A549 treated with ZK216348 at 1 μM for 4 hours (cell line): ENCODE measurements around the gene CCDC201. TPM values are rescaled to one million over a fixed set of nuclear protein-coding genes. Genes with fewer than 3 reads are reported as not detected.

Experiments used
- total RNA-seq: library from RNA; stranded (reverse); fragments of 200-300 nt; extraction: Qiagen RNA extraction; gene quantifications from 5 replicates; pipeline ENCODE4 v1.2.3, GENCODE V29; 2022; ENCODE audit warnings: low read depth

The CCDC201 gene, protein sequence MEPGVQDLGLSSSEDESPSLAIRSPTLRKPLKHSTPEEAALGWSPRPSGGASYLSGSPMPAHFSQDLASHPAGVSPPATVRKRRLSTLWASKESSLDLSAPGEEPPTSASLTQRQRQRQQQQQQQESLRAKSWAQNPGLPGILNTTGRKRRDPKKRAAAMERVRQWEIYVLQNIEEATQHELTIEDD
- not detected in 5 replicates for total RNA-seq

DNA sequence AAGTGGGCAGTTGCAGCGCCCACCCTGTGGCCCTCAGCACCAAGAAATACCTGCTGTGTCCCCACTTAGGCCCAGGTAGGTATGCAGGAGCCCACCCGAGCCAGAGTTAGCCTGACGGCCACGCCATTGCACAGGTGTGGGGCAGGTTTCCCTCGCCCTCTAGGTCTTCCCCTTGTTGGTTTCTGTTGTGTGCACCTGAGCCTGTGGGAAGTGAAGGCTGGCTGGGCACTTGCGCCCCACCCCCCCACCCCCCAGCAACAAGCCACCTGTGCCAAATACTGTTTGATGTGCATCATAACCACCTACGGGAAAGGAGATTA, at the start of gene CCDC201:
Gene CCDC201 (minus strand): TSS at position 48 of the 320 bp plus-strand sequence. CDS start 75 bp downstream, outside the sequence.

DNA sequence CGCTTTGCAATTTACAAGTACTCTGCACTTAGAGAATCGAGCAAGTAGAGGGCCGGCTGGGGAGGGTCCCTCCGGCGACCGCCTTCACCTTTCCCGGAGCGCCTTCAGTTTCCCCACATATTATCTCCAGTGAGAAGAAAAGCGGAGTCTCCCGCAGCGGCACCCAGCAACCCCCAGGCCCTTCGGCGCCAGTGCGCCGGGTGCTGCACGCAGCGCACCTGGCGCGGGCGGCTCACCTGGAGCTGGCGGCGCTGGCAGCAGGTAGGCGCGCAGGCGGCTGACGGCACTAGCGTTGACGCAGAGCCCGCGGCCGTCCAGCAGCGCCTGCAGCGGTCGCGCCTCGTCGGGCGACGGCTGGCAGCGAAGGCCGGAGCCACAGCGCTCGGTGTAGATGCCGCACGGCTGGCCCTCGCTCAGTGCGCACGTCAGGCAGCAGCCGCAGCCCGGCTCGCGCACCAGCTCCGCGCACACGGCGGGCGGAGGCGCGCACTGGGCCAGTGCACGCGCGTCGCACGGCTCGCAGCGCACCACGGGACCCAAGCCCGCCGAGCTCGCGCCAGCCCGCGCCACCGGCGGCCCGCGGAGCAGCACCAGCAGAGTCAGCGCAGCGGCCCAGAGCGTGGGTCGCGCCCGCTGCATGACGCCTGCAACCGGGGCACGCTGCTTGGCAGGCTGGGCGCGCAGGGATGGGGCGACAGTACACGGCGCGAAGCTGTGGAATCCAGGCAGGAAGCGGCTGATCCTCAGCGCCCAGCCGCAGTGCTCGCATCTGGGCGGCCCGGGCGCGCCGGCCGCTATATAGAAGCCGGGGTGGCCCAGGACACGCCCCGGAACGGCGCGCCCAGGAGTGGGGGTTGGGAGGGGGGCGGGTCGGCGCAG, 47.9 kb upstream of the CCDC201 start, which contains the start of gene IGFBP3:
Gene IGFBP3 (minus strand): TSS at position 771 of the 879 bp plus-strand sequence. CDS start 132 bp downstream, at position 639.

DNA sequence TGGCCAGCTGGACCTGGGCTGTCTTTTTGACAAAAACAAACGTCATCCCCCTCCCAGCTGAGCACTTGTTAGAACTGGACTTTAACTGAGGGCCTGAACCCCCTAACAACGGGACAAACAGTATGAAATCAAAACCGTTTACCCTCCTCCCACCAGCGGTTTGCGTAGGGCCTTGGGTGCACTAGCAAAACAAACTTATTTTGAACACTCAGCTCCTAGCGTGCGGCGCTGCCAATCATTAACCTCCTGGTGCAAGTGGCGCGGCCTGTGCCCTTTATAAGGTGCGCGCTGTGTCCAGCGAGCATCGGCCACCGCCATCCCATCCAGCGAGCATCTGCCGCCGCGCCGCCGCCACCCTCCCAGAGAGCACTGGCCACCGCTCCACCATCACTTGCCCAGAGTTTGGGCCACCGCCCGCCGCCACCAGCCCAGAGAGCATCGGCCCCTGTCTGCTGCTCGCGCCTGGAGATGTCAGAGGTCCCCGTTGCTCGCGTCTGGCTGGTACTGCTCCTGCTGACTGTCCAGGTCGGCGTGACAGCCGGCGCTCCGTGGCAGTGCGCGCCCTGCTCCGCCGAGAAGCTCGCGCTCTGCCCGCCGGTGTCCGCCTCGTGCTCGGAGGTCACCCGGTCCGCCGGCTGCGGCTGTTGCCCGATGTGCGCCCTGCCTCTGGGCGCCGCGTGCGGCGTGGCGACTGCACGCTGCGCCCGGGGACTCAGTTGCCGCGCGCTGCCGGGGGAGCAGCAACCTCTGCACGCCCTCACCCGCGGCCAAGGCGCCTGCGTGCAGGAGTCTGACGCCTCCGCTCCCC, 15.5 kb upstream of the CCDC201 start, which contains the start of gene IGFBP1:
Gene IGFBP1 (plus strand): TSS at position 304 of the 808 bp plus-strand sequence. CDS start 165 bp downstream, at position 469.

Other genes with a start within 250 kb of the CCDC201 start
- gene IGFBP1, start 15.4 kb upstream of the CCDC201 start, total RNA-seq, result 28.6 to 49.0 TPM (median 45.4 TPM) in 5 replicates
- 118 to 250 TPM (median 181 TPM) in 5 replicates for gene IGFBP3, start 48.2 kb upstream of the CCDC201 start, total RNA-seq